ENCODE data around the gene MRNIP.

GRCh38 chr5:179889885-179890284 is 31.3 kb upstream of the MRNIP start:
- TF ChIP-seq, protein P1, sequence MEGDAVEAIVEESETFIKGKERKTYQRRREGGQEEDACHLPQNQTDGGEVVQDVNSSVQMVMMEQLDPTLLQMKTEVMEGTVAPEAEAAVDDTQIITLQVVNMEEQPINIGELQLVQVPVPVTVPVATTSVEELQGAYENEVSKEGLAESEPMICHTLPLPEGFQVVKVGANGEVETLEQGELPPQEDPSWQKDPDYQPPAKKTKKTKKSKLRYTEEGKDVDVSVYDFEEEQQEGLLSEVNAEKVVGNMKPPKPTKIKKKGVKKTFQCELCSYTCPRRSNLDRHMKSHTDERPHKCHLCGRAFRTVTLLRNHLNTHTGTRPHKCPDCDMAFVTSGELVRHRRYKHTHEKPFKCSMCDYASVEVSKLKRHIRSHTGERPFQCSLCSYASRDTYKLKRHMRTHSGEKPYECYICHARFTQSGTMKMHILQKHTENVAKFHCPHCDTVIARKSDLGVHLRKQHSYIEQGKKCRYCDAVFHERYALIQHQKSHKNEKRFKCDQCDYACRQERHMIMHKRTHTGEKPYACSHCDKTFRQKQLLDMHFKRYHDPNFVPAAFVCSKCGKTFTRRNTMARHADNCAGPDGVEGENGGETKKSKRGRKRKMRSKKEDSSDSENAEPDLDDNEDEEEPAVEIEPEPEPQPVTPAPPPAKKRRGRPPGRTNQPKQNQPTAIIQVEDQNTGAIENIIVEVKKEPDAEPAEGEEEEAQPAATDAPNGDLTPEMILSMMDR (IDR thresholded peaks at IDR 0.05; ENCODE audit: low read length) = no peak
- no peak for TF ChIP-seq EZH2 (IDR thresholded peaks at IDR 0.05; ENCODE audit: borderline replicate concordance, low read length)

Measured in OCI-LY1 (cell line).